ENCODE measurements around the gene STAB1. TPM values are rescaled to one million over a fixed set of nuclear protein-coding genes. Genes with fewer than 3 reads are reported as not detected.

STAB1 gene
- total and polyA plus RNA-seq, 2 donors: 19.5 to 315 TPM

GRCh38 chr3:52512105-52512504, 17.0 kb downstream of the STAB1 start:
- no peaks in the 10 kb centered on the region for H3K9me3 ChIP-seq (ENCODE audit: control insufficient read depth in 2 of 2, insufficient read depth in 1 of 2, low read length in 1 of 2)
- WGBS: 82% methylated on average over 8 of the region's 8 CpGs
- H3K36me3 ChIP-seq (ENCODE audit: control insufficient read depth in 2 of 2, insufficient read depth in 2 of 2, low read length in 1 of 2): no peaks in the 10 kb centered on the region
- H3K4me3 ChIP-seq (ENCODE audit: low read length in 2 of 2): no peak overlapping the region
- no peaks in the 10 kb centered on the region for H3K27me3 ChIP-seq (ENCODE audit: control insufficient read depth in 2 of 2, insufficient read depth in 1 of 2, low read length in 1 of 2)
- no peaks in the 10 kb centered on the region for H3K4me1 ChIP-seq (ENCODE audit: control insufficient read depth in 2 of 2, insufficient read depth in 2 of 2, low read length in 2 of 2)
- H3K27ac ChIP-seq (ENCODE audit: low read depth in 1 of 2, low read length in 1 of 2): no peak overlapping the region
- DNase-seq (ENCODE audit: low read depth in 6 of 9, low spot score in 9 of 9): no peak

- Histone ChIP-seq H3K36me3 (ENCODE audit: control insufficient read depth in 2 of 2, insufficient read depth in 2 of 2, low read length in 1 of 2) (no peaks in the 10 kb centered on the region), H3K27ac (ENCODE audit: low read depth in 1 of 2, low read length in 1 of 2) (no peak overlapping the region), H3K4me1 (ENCODE audit: control insufficient read depth in 2 of 2, insufficient read depth in 2 of 2, low read length in 2 of 2) (no peaks in the 10 kb centered on the region), H3K4me3 (ENCODE audit: low read length in 2 of 2) (no peak overlapping the region), H3K27me3 (ENCODE audit: control insufficient read depth in 2 of 2, insufficient read depth in 1 of 2, low read length in 1 of 2) (no peaks in the 10 kb centered on the region), H3K9me3 (ENCODE audit: control insufficient read depth in 2 of 2, insufficient read depth in 1 of 2, low read length in 1 of 2) (no peaks in the 10 kb centered on the region)
- DNase-seq (ENCODE audit: low read depth in 6 of 9, low spot score in 9 of 9): no peak
- WGBS: 92% methylated on average over 17 of the region's 17 CpGs
Observed at GRCh38 chr3:52512727-52513126, 17.6 kb downstream of the STAB1 start.

GRCh38 chr3:52513281-52513680, 18.1 kb downstream of the STAB1 start:
- 94% methylated on average over 7 of the region's 7 CpGs for WGBS
- Histone ChIP-seq H3K27ac (ENCODE audit: low read depth in 1 of 2, low read length in 1 of 2) (no peak overlapping the region), H3K4me3 (ENCODE audit: low read length in 2 of 2) (no peak overlapping the region), H3K36me3 (ENCODE audit: control insufficient read depth in 2 of 2, insufficient read depth in 2 of 2, low read length in 1 of 2) (no peaks in the 10 kb centered on the region), H3K27me3 (ENCODE audit: control insufficient read depth in 2 of 2, insufficient read depth in 1 of 2, low read length in 1 of 2) (no peaks in the 10 kb centered on the region), H3K9me3 (ENCODE audit: control insufficient read depth in 2 of 2, insufficient read depth in 1 of 2, low read length in 1 of 2) (no peaks in the 10 kb centered on the region), H3K4me1 (ENCODE audit: control insufficient read depth in 2 of 2, insufficient read depth in 2 of 2, low read length in 2 of 2) (no peaks in the 10 kb centered on the region)
- DNase-seq (ENCODE audit: low read depth in 6 of 9, low spot score in 9 of 9): no peak

- no peaks in the 10 kb centered on the region for H3K36me3 ChIP-seq (ENCODE audit: control insufficient read depth in 2 of 2, insufficient read depth in 2 of 2, low read length in 1 of 2)
Observed at GRCh38 chr3:52514576-52514975, 19.4 kb downstream of the STAB1 start.

GRCh38 chr3:52515192-52515591, 20.1 kb downstream of the STAB1 start:
- Histone ChIP-seq H3K27ac (ENCODE audit: low read depth in 1 of 2, low read length in 1 of 2) (no peak overlapping the region), H3K4me3 (ENCODE audit: low read length in 2 of 2) (no peak overlapping the region), H3K4me1 (ENCODE audit: control insufficient read depth in 2 of 2, insufficient read depth in 2 of 2, low read length in 2 of 2) (no peaks in the 10 kb centered on the region), H3K36me3 (ENCODE audit: control insufficient read depth in 2 of 2, insufficient read depth in 2 of 2, low read length in 1 of 2) (no peaks in the 10 kb centered on the region), H3K27me3 (ENCODE audit: control insufficient read depth in 2 of 2, insufficient read depth in 1 of 2, low read length in 1 of 2) (no peaks in the 10 kb centered on the region), H3K9me3 (ENCODE audit: control insufficient read depth in 2 of 2, insufficient read depth in 1 of 2, low read length in 1 of 2) (no peaks in the 10 kb centered on the region)
- WGBS: 88% methylated on average over 6 of the region's 6 CpGs
- DNase-seq (ENCODE audit: low read depth in 6 of 9, low spot score in 9 of 9): no peak

More at GRCh38 chr3:52514576-52514975, 19.4 kb downstream of the STAB1 start:
- no peaks in the 10 kb centered on the region for H3K9me3 ChIP-seq (ENCODE audit: control insufficient read depth in 2 of 2, insufficient read depth in 1 of 2, low read length in 1 of 2)
- DNase-seq (ENCODE audit: low read depth in 6 of 9, low spot score in 9 of 9): no peak
- H3K4me3 ChIP-seq (ENCODE audit: low read length in 2 of 2): no peak overlapping the region
- WGBS: 94% methylated on average over 11 of the region's 11 CpGs
- no peaks in the 10 kb centered on the region for H3K27me3 ChIP-seq (ENCODE audit: control insufficient read depth in 2 of 2, insufficient read depth in 1 of 2, low read length in 1 of 2)
- H3K4me1 ChIP-seq (ENCODE audit: control insufficient read depth in 2 of 2, insufficient read depth in 2 of 2, low read length in 2 of 2): no peaks in the 10 kb centered on the region
- H3K27ac ChIP-seq (ENCODE audit: low read depth in 1 of 2, low read length in 1 of 2): no peak overlapping the region

- WGBS: 98% methylated on average over 19 of the region's 19 CpGs
- DNase-seq (ENCODE audit: low read depth in 6 of 9, low spot score in 9 of 9): no peak
- H3K27ac ChIP-seq (ENCODE audit: low read depth in 1 of 2, low read length in 1 of 2): no peak overlapping the region
- H3K36me3 ChIP-seq (ENCODE audit: control insufficient read depth in 2 of 2, insufficient read depth in 2 of 2, low read length in 1 of 2): no peaks in the 10 kb centered on the region
- no peak overlapping the region for H3K4me3 ChIP-seq (ENCODE audit: low read length in 2 of 2)
- H3K9me3 ChIP-seq (ENCODE audit: control insufficient read depth in 2 of 2, insufficient read depth in 1 of 2, low read length in 1 of 2): no peaks in the 10 kb centered on the region
- H3K27me3 ChIP-seq (ENCODE audit: control insufficient read depth in 2 of 2, insufficient read depth in 1 of 2, low read length in 1 of 2): no peaks in the 10 kb centered on the region
- no peaks in the 10 kb centered on the region for H3K4me1 ChIP-seq (ENCODE audit: control insufficient read depth in 2 of 2, insufficient read depth in 2 of 2, low read length in 2 of 2)
Observed at GRCh38 chr3:52516509-52517195, 21.5 kb downstream of the STAB1 start.

- no peaks in the 10 kb centered on the region for H3K4me1 ChIP-seq (ENCODE audit: control insufficient read depth in 2 of 2, insufficient read depth in 2 of 2, low read length in 2 of 2)
- no peaks in the 10 kb centered on the region for H3K36me3 ChIP-seq (ENCODE audit: control insufficient read depth in 2 of 2, insufficient read depth in 2 of 2, low read length in 1 of 2)
- H3K9me3 ChIP-seq (ENCODE audit: control insufficient read depth in 2 of 2, insufficient read depth in 1 of 2, low read length in 1 of 2): no peaks in the 10 kb centered on the region
- no peak overlapping the region for H3K27ac ChIP-seq (ENCODE audit: low read depth in 1 of 2, low read length in 1 of 2)
- no peak for DNase-seq (ENCODE audit: low read depth in 6 of 9, low spot score in 9 of 9)
- H3K4me3 ChIP-seq (ENCODE audit: low read length in 2 of 2): no peak overlapping the region
- H3K27me3 ChIP-seq (ENCODE audit: control insufficient read depth in 2 of 2, insufficient read depth in 1 of 2, low read length in 1 of 2): no peaks in the 10 kb centered on the region
- WGBS: 97% methylated on average over 25 of the region's 25 CpGs
Observed at GRCh38 chr3:52517796-52518722, 22.9 kb downstream of the STAB1 start.

GRCh38 chr3:52518723-52519444, 23.7 kb downstream of the STAB1 start:
- Histone ChIP-seq H3K4me3 (ENCODE audit: low read length in 2 of 2) (no peak overlapping the region), H3K9me3 (ENCODE audit: control insufficient read depth in 2 of 2, insufficient read depth in 1 of 2, low read length in 1 of 2) (no peaks in the 10 kb centered on the region), H3K27me3 (ENCODE audit: control insufficient read depth in 2 of 2, insufficient read depth in 1 of 2, low read length in 1 of 2) (no peaks in the 10 kb centered on the region), H3K27ac (ENCODE audit: low read depth in 1 of 2, low read length in 1 of 2) (no peak overlapping the region), H3K36me3 (ENCODE audit: control insufficient read depth in 2 of 2, insufficient read depth in 2 of 2, low read length in 1 of 2) (no peaks in the 10 kb centered on the region), H3K4me1 (ENCODE audit: control insufficient read depth in 2 of 2, insufficient read depth in 2 of 2, low read length in 2 of 2) (no peaks in the 10 kb centered on the region)
- no peak for DNase-seq (ENCODE audit: low read depth in 6 of 9, low spot score in 9 of 9)
- 94% methylated on average over 50 of the region's 50 CpGs for WGBS

Data from thymus (tissue), 11 donors.